ENCODE results near the gene AKR1C8. TPM values are rescaled to one million over a fixed set of nuclear protein-coding genes. Genes with fewer than 3 reads are reported as not detected.
A peak's percentile ranks its signal among the peaks of the same experiment; 100 is the strongest.
"Not testable (repeated sequence)": the region's sequence is repeated elsewhere in the genome, so short reads cannot be mapped to it uniquely, and the experiment has no call there.

AKR1C8 gene
- total RNA-seq, result under 1 TPM in 1 of 4 donors, not detected in 3; 0.53 TPM

DNA sequence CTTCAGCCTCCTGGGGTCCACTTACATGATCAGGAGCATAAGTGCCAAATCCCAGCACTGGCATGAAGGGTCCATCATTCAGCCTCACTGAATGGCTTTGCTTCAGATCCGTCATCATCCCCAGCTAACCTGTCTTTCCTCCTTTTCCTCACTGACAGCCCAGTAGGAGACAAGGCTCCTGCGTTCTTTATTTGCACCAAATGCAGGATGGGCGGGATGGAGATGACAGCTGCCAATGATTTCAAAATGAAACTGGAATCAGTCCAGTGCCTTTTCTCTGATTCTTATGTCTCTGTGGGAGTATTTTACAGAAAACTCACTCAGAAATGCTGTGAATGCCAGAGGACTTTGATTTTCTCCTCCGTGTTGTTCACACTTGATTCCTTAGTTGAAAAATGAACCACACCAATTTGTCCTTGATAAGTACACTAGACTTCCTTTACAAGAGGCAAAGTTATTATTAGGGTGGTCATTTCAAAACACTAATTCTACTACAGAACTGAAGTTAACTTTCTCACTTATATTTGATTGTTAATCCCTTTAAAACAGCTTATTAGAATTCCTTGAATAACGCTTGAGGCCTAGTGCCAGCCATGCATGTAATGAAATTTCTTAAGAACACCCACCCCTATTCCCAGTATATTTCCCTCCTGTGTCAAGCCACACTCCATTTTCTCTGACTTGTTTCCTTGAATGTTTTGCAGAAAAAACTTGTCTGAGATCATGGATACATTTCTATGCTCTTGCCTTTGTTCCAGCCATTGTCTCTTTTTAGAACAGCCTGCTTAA is at the start of gene AKR1C8:
TSS of gene AKR1C8 (minus strand) at position 164 of the 789 bp plus-strand sequence. CDS start at position 118, 46 bp downstream.
- no peaks in the 10 kb centered on the region for H3K36me3 ChIP-seq
- H3K4me1 ChIP-seq, result no peaks in the 10 kb centered on the region
- no peak within 1 kb of the TSS for H3K4me3 ChIP-seq
- no peaks in the 10 kb centered on the region for H3K9me3 ChIP-seq
- H3K27me3 ChIP-seq, result no peaks in the 10 kb centered on the region
- no peak within 1 kb of the TSS for H3K27ac ChIP-seq
- TF ChIP-seq, protein P1, sequence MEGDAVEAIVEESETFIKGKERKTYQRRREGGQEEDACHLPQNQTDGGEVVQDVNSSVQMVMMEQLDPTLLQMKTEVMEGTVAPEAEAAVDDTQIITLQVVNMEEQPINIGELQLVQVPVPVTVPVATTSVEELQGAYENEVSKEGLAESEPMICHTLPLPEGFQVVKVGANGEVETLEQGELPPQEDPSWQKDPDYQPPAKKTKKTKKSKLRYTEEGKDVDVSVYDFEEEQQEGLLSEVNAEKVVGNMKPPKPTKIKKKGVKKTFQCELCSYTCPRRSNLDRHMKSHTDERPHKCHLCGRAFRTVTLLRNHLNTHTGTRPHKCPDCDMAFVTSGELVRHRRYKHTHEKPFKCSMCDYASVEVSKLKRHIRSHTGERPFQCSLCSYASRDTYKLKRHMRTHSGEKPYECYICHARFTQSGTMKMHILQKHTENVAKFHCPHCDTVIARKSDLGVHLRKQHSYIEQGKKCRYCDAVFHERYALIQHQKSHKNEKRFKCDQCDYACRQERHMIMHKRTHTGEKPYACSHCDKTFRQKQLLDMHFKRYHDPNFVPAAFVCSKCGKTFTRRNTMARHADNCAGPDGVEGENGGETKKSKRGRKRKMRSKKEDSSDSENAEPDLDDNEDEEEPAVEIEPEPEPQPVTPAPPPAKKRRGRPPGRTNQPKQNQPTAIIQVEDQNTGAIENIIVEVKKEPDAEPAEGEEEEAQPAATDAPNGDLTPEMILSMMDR (IDR thresholded peaks at IDR 0.05), result no peak
- no peak for TF ChIP-seq POLR2A (IDR thresholded peaks at IDR 0.05)
- no peak for DNase-seq

DNA sequence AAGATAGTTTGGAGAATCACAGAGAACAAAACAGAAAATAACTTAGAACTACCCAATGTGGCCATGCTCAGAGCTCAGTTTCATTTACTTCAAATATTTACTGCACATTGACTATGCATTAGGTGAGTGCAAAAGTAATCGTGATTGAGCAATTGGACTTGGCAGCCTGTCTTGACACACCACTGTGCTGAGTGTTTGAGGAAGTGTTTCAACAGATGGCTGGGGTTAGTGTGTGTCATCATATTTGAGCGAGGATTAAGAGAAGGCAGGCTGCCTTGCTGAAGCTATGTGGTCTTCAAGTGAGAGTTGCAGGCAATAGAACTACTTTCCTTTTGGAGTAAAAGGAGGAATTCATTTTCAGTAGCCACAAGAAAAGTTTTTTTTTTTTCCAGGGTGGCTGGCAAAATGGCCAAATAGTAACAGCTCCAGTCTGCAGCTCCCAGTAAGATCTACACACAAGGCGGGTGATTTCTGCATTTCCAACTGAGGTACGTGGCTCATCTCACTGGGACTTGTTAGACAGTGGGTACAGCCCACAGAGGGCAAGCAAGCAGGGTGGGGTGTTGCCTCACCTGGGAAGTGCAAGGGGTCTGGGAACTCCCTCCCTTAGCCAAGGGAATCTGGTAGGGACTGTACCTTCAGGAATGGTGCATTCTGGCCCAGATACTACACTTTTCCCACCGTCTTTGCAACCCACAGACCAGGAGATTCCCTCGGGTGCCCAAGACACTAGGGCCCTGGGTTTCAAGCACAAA is 49.3 kb upstream of the AKR1C8 start:
- Histone ChIP-seq H3K36me3 (no peaks in the 10 kb centered on the region), H3K27me3 (no peaks in the 10 kb centered on the region), H3K27ac (no peak overlapping the region), H3K4me1 (no peaks in the 10 kb centered on the region), H3K9me3 (no peaks in the 10 kb centered on the region), H3K4me3 (no peak overlapping the region)
- DNase-seq, result peak in 1 of 3 donors; percentile 81
- TF ChIP-seq POLR2A (IDR thresholded peaks at IDR 0.05), result no peak
- TF ChIP-seq, protein P1 (IDR thresholded peaks at IDR 0.05), result no peak

DNA sequence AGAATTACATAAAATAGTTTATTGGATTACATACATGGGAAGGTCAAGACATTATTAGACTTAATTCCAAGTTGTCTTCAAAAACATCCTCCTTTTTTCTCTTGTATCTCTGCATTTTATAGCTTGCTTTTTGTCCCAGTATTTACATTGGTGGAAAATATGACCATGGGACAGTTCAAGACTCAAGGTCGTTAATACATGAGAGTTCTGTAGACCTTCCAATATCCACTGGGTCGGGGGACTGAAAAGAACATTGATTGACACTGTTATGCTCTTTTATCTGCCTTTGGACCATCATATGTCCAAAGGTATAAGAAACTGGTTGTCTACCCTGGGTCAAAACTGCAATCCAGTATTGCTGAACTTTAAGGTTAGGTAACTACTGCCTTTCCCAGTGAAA is 48.4 kb upstream of the AKR1C8 start:
- no peak for TF ChIP-seq POLR2A (IDR thresholded peaks at IDR 0.05)
- no peak for DNase-seq
- no peaks in the 10 kb centered on the region for H3K27me3 ChIP-seq
- no peak overlapping the region for H3K27ac ChIP-seq
- no peak overlapping the region for H3K4me3 ChIP-seq
- no peaks in the 10 kb centered on the region for H3K36me3 ChIP-seq
- H3K9me3 ChIP-seq, result no peaks in the 10 kb centered on the region
- no peaks in the 10 kb centered on the region for H3K4me1 ChIP-seq

DNA sequence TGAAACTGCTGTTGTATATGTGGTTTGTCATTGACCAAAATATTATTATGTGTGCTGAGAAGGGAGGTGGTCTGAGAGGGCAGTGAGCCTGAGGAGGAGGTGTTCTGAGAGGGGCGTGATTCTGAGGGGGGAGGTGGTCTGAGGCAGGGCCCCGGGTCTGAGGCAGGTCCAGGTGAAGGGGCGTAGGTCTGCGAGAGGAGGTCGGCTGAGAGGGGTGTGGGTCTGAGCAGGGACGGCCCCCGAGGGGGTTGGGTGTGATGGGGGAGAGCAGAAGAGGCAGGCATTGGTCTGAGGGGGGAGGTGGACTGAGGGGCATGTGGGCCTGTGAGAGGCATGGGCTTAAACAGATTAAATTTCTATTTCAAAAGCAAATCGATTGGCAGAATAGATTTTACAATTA is 44.1 kb upstream of the AKR1C8 start:
- Histone ChIP-seq H3K27ac (no peak overlapping the region), H3K4me1 (no peaks in the 10 kb centered on the region), H3K27me3 (no peaks in the 10 kb centered on the region), H3K9me3 (no peaks in the 10 kb centered on the region), H3K4me3 (no peak overlapping the region), H3K36me3 (no peaks in the 10 kb centered on the region)
- DNase-seq, result no peak
- TF ChIP-seq POLR2A (IDR thresholded peaks at IDR 0.05), result no peak
- TF ChIP-seq, protein P1 (IDR thresholded peaks at IDR 0.05), result no peak

DNA sequence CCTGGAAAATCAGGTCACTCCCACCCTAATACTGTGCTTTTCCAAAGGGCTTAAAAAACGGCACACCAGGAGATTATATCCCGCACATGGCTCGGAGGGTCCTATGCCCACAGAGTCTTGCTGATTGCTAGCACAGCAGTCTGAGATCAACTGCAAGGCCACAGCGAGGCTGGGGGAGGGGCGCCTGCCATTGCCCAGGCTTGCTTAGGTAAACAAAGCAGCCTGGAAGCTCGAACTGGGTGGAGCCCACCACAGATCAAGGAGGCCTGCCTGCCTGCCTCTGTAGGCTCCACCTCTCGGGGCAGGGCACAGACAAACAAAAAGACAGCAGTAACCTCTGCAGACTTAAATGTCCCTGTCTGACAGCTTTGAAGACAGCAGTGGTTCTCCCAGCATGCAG is 38.0 kb upstream of the AKR1C8 start:
- DNase-seq, H3K27ac ChIP-seq, H3K36me3 ChIP-seq, H3K27me3 ChIP-seq, H3K4me3 ChIP-seq, H3K4me1 ChIP-seq, H3K9me3 ChIP-seq: not testable (repeated sequence)

DNA sequence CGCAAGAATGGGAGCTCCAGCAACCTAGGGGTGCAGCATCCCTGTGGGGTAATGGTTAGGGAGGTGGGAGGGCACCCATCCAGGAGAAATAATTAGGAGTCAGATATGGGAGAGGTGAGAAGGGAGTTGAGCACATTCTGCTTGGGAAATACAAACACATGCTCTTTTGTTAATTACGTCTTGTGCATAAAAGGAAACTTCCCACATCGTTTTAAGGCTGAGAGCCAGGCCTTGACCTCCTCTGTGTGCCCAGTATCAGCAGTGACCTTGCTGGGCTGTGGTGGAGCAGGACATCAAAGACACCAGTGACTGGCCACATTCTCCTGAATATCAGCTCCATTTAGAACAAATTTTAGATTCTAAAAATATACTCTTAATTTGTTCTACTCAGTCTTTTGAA is 34.3 kb upstream of the AKR1C8 start:
- no peak overlapping the region for H3K27ac ChIP-seq
- no peaks in the 10 kb centered on the region for H3K4me1 ChIP-seq
- H3K27me3 ChIP-seq, result no peaks in the 10 kb centered on the region
- no peak for DNase-seq
- H3K4me3 ChIP-seq, result no peak overlapping the region
- TF ChIP-seq, protein P1 (IDR thresholded peaks at IDR 0.05), result no peak
- no peak for TF ChIP-seq POLR2A (IDR thresholded peaks at IDR 0.05)
- no peaks in the 10 kb centered on the region for H3K36me3 ChIP-seq
- no peaks in the 10 kb centered on the region for H3K9me3 ChIP-seq

Data from Peyer's patch (tissue), 4 donors.